Right renal cortex interstitium (tissue), 3 donors: ENCODE data around the gene USO1. TPM values are rescaled to one million over a fixed set of nuclear protein-coding genes. Genes with fewer than 3 reads are reported as not detected.
A peak's percentile ranks its signal among the peaks of the same experiment; 100 is the strongest.
"Not testable (repeated sequence)": the region's sequence is repeated elsewhere in the genome, so short reads cannot be mapped to it uniquely, and the experiment has no call there.

Experiments
- DNase-seq, 3 donors: peaks; one replicate each; pipeline ENCODE4 v3.0.0-alpha.2; 2013; ENCODE audit warnings: low read depth in 3 of 3, low spot score in 2 of 3
- polyA plus RNA-seq, 3 donors: library from polyadenylated mRNA; unstranded; fragments of 120-200 nt; gene quantifications; one replicate each; pipeline ENCODE4 v1.2.1, GENCODE V29; 2013; ENCODE audit not compliant: insufficient read length in 3 of 3

USO1 gene
- polyA plus RNA-seq, 3 donors = 84.2 to 91.1 (median 85.6) TPM

GRCh38 chr4:75708218-75708691, 16.1 kb upstream of the USO1 start:
- DNase-seq = no peak

- DNase-seq = no peak
These were observed 14.1 kb upstream of the USO1 start for GRCh38 chr4:75710246-75710645.

- DNase-seq = no peak
These were observed 10.4 kb upstream of the USO1 start for GRCh38 chr4:75714011-75714410.

- DNase-seq = no peak
These were observed 9.7 kb upstream of the USO1 start for GRCh38 chr4:75714704-75715103.

GRCh38 chr4:75715105-75715799, 9.1 kb upstream of the USO1 start:
- no peak for DNase-seq

- DNase-seq = not testable (repeated sequence)
These were observed 8.3 kb upstream of the USO1 start for GRCh38 chr4:75716054-75716453.

GRCh38 chr4:75717408-75717807, 7.0 kb upstream of the USO1 start:
- no peak for DNase-seq

- DNase-seq = no peak
These were observed 5.8 kb upstream of the USO1 start for GRCh38 chr4:75718529-75718928.

GRCh38 chr4:75722417-75722816, 2.0 kb upstream of the USO1 start:
- no peak for DNase-seq

GRCh38 chr4:75723163-75724065, 963 bp upstream of the USO1 start:
- DNase-seq = peak in 2 of 3 donors; percentile 16 to 19

- DNase-seq = peak; percentile 57 to 65 (median 63)
These were observed 719 bp downstream of the USO1 start for GRCh38 chr4:75724867-75725724.

- DNase-seq = not testable (repeated sequence)
These were observed 1.7 kb downstream of the USO1 start for GRCh38 chr4:75725942-75726538.

GRCh38 chr4:75726577-75726976, 2.2 kb downstream of the USO1 start:
- DNase-seq = no peak

- no peak for DNase-seq
These were observed 2.7 kb downstream of the USO1 start for GRCh38 chr4:75727073-75727472.

- no peak for DNase-seq
These were observed 5.5 kb downstream of the USO1 start for GRCh38 chr4:75729836-75730235.

- DNase-seq = no peak
These were observed 9.0 kb downstream of the USO1 start for GRCh38 chr4:75733369-75733768.

GRCh38 chr4:75735525-75735924, 11.1 kb downstream of the USO1 start:
- no peak for DNase-seq

- DNase-seq = no peak
These were observed 12.5 kb downstream of the USO1 start for GRCh38 chr4:75736862-75737261.

- DNase-seq = no peak
These were observed 13.0 kb downstream of the USO1 start for GRCh38 chr4:75737398-75737797.

- no peak for DNase-seq
These were observed 16.6 kb downstream of the USO1 start for GRCh38 chr4:75741027-75741426.
